CD4-positive, alpha-beta T cell treated with Interleukin-17A for 4 hours (primary cell): ENCODE results near the gene NELFA.
A peak's percentile ranks its signal among the peaks of the same experiment; 100 is the strongest.

Experiments
- DNase-seq: peaks from one replicate; pipeline ENCODE4 v3.0.0-alpha.2; 2020; ENCODE audit warnings: mixed read lengths

Gene NELFA

GRCh38 chr4:2008921-2009650 is at the start of gene NELFA:
NELFA (minus strand) TSS chr4:2008974; CDS start chr4:2008959, 15 bp downstream.
- peak; percentile 98 for DNase-seq

GRCh38 chr4:2057382-2058065 is 48.8 kb upstream of the NELFA start:
- no peak for DNase-seq

GRCh38 chr4:2054217-2054616 is 45.4 kb upstream of the NELFA start:
- DNase-seq: no peak

- DNase-seq: no peak
These were observed 42.3 kb upstream of the NELFA start for GRCh38 chr4:2051086-2051485.

GRCh38 chr4:2049811-2050210 is 41.0 kb upstream of the NELFA start:
- DNase-seq: no peak

- no peak for DNase-seq
These were observed 40.6 kb upstream of the NELFA start for GRCh38 chr4:2049381-2049780.

GRCh38 chr4:2048831-2049230 is 40.1 kb upstream of the NELFA start:
- DNase-seq: no peak

GRCh38 chr4:2047781-2048581 is 39.2 kb upstream of the NELFA start:
- no peak for DNase-seq

GRCh38 chr4:2047031-2047660 is 38.4 kb upstream of the NELFA start:
- DNase-seq: no peak

- no peak for DNase-seq
These were observed 37.5 kb upstream of the NELFA start for GRCh38 chr4:2046031-2046961.

GRCh38 chr4:2045518-2045951 is 36.8 kb upstream of the NELFA start:
- no peak for DNase-seq

- no peak for DNase-seq
These were observed 36.1 kb upstream of the NELFA start for GRCh38 chr4:2044542-2045517.

- DNase-seq: no peak
These were observed 35.3 kb upstream of the NELFA start for GRCh38 chr4:2044119-2044485.

GRCh38 chr4:2043396-2044118 is 34.8 kb upstream of the NELFA start:
- DNase-seq: no peak

GRCh38 chr4:2042947-2043395 is 34.2 kb upstream of the NELFA start:
- no peak for DNase-seq

- peak; percentile 56 for DNase-seq
These were observed 33.6 kb upstream of the NELFA start for GRCh38 chr4:2042204-2042946.

GRCh38 chr4:2041239-2042130 is 32.7 kb upstream of the NELFA start:
- peak; percentile 90 for DNase-seq
